Sigmoid colon (tissue), 7 donors: ENCODE measurements around the gene FCAMR. TPM values are rescaled to one million over a fixed set of nuclear protein-coding genes. Genes with fewer than 3 reads are reported as not detected.

Source experiments
- DNase-seq: peaks from one replicate; pipeline ENCODE4 v3.0.0-alpha.2; 2019
- H3K27ac ChIP-seq, 4 donors: fragments of 200-600 bp; sonication (generic); one replicate each; pipeline ENCODE4 v1.5.1; 2016 to 2019; ENCODE audit warnings: mild to moderate bottlenecking in 1 of 4
- H3K27me3 ChIP-seq, 3 donors: fragments of 200-600 bp; sonication (generic); one replicate each; pipeline ENCODE4 v1.5.1; 2019; ENCODE audit warnings: mild to moderate bottlenecking in 1 of 3
- H3K36me3 ChIP-seq, 4 donors: fragments of 200-600 bp; sonication (generic); one replicate each; pipeline ENCODE4 v1.5.1; 2016 to 2019
- H3K4me1 ChIP-seq, 4 donors: fragments of 200-600 bp; sonication (generic); one replicate each; pipeline ENCODE4 v1.5.1; 2017 to 2019
- H3K4me3 ChIP-seq, 4 donors: fragments of 200-600 bp; sonication (generic); one replicate each; pipeline ENCODE4 v1.5.1; 2017 to 2019; ENCODE audit warnings: mild to moderate bottlenecking in 2 of 4, moderate library complexity in 1 of 4
- H3K9me3 ChIP-seq, 4 donors: fragments of 200-600 bp in 3 of 4; sonication (generic) in 3 of 4; one replicate each; pipeline versions ENCODE4 v1.5.1 to v1.6.1; 2013 to 2019
- CTCF ChIP-seq, 4 experiments: fragments of 450-650 bp in 3 of 4; fragments of 200-600 bp in 1 of 4; IDR thresholded peaks; one replicate each; pipeline ENCODE4 v1.5.1; 2016 to 2019; ENCODE audit warnings: antibody characterized with exemption in 4 of 4, mild to moderate bottlenecking in 3 of 4, moderate library complexity in 2 of 4
- EP300 ChIP-seq, 4 donors: sonication (generic); formaldehyde crosslinking; IDR thresholded peaks; one replicate each; pipeline ENCODE4 v1.6.1; 2017; ENCODE audit warnings: antibody characterized with exemption in 4 of 4
- POLR2A ChIP-seq, 2 donors: fragments of 450-650 bp; IDR thresholded peaks; one replicate each; pipeline ENCODE4 v1.6.1; 2016; ENCODE audit warnings: antibody characterized with exemption in 2 of 2, mild to moderate bottlenecking in 2 of 2, moderate library complexity in 2 of 2
- POLR2AphosphoS5 ChIP-seq, 4 donors: sonication (generic); formaldehyde crosslinking; IDR thresholded peaks; one replicate each; pipeline ENCODE4 v1.6.1; 2017; ENCODE audit warnings: antibody characterized with exemption in 4 of 4
- WGBS, 2 donors: extraction: QIAGEN DNeasy Blood & Tissue Kit; methylation state at CpG; one replicate each; pipeline ENCODE4 v1.1.7; 2013; 5-methylcytosine and 5-hydroxymethylcytosine counted together
- intact Hi-C: fragments of 100-400 bp; cut with DNase I; formaldehyde crosslinking; loops from one replicate; pipeline ENCODE4 v1.15.1; 2023
- polyA plus RNA-seq, 3 donors: library from polyadenylated mRNA; stranded (reverse); fragments of 200-250 nt; gene quantifications; one replicate each; pipeline ENCODE4 v1.2.3, GENCODE V29; 2013
- total RNA-seq, 4 donors: library from RNA; depleted of rRNA; stranded (reverse); fragments of >200 nt; gene quantifications; one replicate each; pipeline ENCODE4 v1.1.0, GENCODE V29; 2016
- donor health status: healthy with polysubstance abuse.
- donor health status: Bipolar disorder and iron deficiency.
- donor health status: healthy.

Gene FCAMR
- total and polyA plus RNA-seq, 7 donors: 1.5 TPM; not detected in 6

- no peak overlapping the region for H3K4me3 ChIP-seq
- TF ChIP-seq POLR2AphosphoS5 (IDR thresholded peaks at IDR 0.05) (no peak), POLR2A (IDR thresholded peaks at IDR 0.05) (no peak), CTCF (IDR thresholded peaks at IDR 0.05) (no peak), EP300 (IDR thresholded peaks at IDR 0.05) (no peak)
- WGBS, 2 donors: 35 to 69% methylated on average over 5 of the region's 5 CpGs
- no peaks in the 10 kb centered on the region for H3K27me3 ChIP-seq
- DNase-seq: no peak
- intact Hi-C loops: no loop called here
- H3K4me1 ChIP-seq: no peaks in the 10 kb centered on the region
- H3K36me3 ChIP-seq: no peaks in the 10 kb centered on the region
- H3K27ac ChIP-seq: no peak overlapping the region
- no peaks in the 10 kb centered on the region for H3K9me3 ChIP-seq
Measured at GRCh38 chr1:207001492-207002245, 31.4 kb upstream of the FCAMR start.

GRCh38 chr1:207000651-207001291 is 30.5 kb upstream of the FCAMR start:
- no peak for DNase-seq
- intact Hi-C loops: no loop called here
- no peaks in the 10 kb centered on the region for H3K4me1 ChIP-seq
- no peaks in the 10 kb centered on the region for H3K27me3 ChIP-seq
- no peak for TF ChIP-seq CTCF (IDR thresholded peaks at IDR 0.05)
- no peak for TF ChIP-seq POLR2A (IDR thresholded peaks at IDR 0.05)
- TF ChIP-seq POLR2AphosphoS5 (IDR thresholded peaks at IDR 0.05): no peak
- H3K4me3 ChIP-seq: no peak overlapping the region
- 70 to 75% methylated on average over 5 of the region's 5 CpGs for WGBS, 2 donors
- no peaks in the 10 kb centered on the region for H3K9me3 ChIP-seq
- no peaks in the 10 kb centered on the region for H3K36me3 ChIP-seq
- H3K27ac ChIP-seq: no peak overlapping the region

DNA sequence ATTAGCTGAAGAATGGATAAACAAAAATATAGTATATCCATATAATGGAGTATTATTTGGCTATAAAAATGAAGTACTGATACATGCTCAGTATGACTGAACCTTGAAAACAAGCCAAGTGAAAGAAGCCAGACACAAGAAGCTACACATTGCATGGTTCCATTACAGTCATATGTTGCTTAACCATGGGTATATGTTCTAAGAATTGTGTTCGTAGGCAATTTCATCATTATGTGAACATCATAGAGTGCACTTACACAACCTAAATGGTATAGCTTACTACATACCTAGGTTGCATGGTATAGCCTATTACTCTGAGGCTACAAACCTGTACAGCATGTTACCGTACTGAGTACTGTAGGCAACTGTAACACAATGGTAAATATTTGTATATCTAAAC is 28.6 kb upstream of the FCAMR start:
- no peak overlapping the region for H3K27ac ChIP-seq
- WGBS, 2 donors: 84 to 91% methylated on average over 2 of the region's 2 CpGs
- H3K9me3 ChIP-seq: no peaks in the 10 kb centered on the region
- intact Hi-C loops: no loop called here
- H3K36me3 ChIP-seq: no peaks in the 10 kb centered on the region
- no peak overlapping the region for H3K4me3 ChIP-seq
- no peak for DNase-seq
- no peaks in the 10 kb centered on the region for H3K4me1 ChIP-seq
- H3K27me3 ChIP-seq: no peaks in the 10 kb centered on the region
- TF ChIP-seq CTCF (IDR thresholded peaks at IDR 0.05) (no peak), POLR2AphosphoS5 (IDR thresholded peaks at IDR 0.05) (no peak), EP300 (IDR thresholded peaks at IDR 0.05) (no peak), POLR2A (IDR thresholded peaks at IDR 0.05) (no peak)

DNA sequence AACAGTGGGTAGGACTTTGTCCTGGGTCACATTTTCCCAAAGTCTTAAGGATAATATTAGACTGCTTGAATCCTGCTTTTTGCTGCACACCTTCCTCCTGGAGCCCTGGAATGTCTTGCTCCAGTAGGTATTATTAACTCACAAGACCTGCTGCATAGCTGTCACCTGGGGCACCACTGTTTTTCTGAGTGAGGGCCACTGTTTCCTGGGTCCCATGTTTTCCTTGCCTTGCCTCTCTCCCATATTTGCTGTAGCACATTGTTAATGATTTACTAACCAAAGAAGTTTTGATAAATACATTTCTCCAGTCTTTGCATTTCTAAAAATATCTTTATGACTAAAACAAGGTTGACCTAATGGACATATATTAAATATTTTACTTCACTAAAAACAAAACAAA is 22.5 kb upstream of the FCAMR start:
- H3K36me3 ChIP-seq: no peaks in the 10 kb centered on the region
- H3K27me3 ChIP-seq: no peaks in the 10 kb centered on the region

More for the DNA sequence above, 22.5 kb upstream of the FCAMR start:
- Histone ChIP-seq H3K9me3 (no peaks in the 10 kb centered on the region), H3K27ac (no peak overlapping the region), H3K4me1 (no peaks in the 10 kb centered on the region), H3K4me3 (no peak overlapping the region)
- TF ChIP-seq POLR2AphosphoS5 (IDR thresholded peaks at IDR 0.05) (no peak), EP300 (IDR thresholded peaks at IDR 0.05) (no peak), CTCF (IDR thresholded peaks at IDR 0.05) (no peak), POLR2A (IDR thresholded peaks at IDR 0.05) (no peak)
- intact Hi-C loops: no loop called here
- DNase-seq: no peak
